Upper lobe of right lung (tissue), 1 donor: ENCODE measurements around the gene RASSF5. TPM values are rescaled to one million over a fixed set of nuclear protein-coding genes. Genes with fewer than 3 reads are reported as not detected.
A peak's percentile ranks its signal among the peaks of the same experiment; 100 is the strongest.

Experiments used
- ATAC-seq: fragments of 200-7000 bp; cut with Tn5 transposase; one replicate; pipeline ENCODE4 v1.9.1; 2020; ENCODE audit warnings: mild to moderate bottlenecking, moderate library complexity
- DNase-seq: peaks from one replicate; pipeline ENCODE4 v3.0.0-alpha.2; 2020
- H3K27ac ChIP-seq: fragments of 200-600 bp; one replicate; pipeline ENCODE4 v1.8.0; 2022
- H3K27me3 ChIP-seq: fragments of 200-600 bp; one replicate; pipeline ENCODE4 v1.8.0; 2022; ENCODE audit warnings: mild to moderate bottlenecking
- H3K36me3 ChIP-seq: fragments of 200-600 bp; one replicate; pipeline ENCODE4 v1.8.0; 2022
- H3K4me1 ChIP-seq: fragments of 200-600 bp; one replicate; pipeline ENCODE4 v1.8.0; 2022
- H3K4me3 ChIP-seq: fragments of 200-600 bp; one replicate; pipeline ENCODE4 v1.8.0; 2022; ENCODE audit warnings: mild to moderate bottlenecking
- H3K9me3 ChIP-seq: fragments of 200-600 bp; one replicate; pipeline ENCODE4 v1.8.0; 2022
- intact Hi-C: fragments of 100-400 bp; cut with DNase I; formaldehyde crosslinking; loops from one replicate; pipeline ENCODE4 v1.11.0; 2022
- total RNA-seq: library from RNA; stranded (reverse); fragmentation: NEBNext Ultra II Directional; extraction: Animal tissue kit (Norgen Biotek cat#: 25700); gene quantifications from one replicate; pipeline ENCODE4 v1.2.1, GENCODE V29; 2021
- TF ChIP-seq, protein P1 (sequence below): fragments of 200-600 bp; IDR thresholded peaks from one replicate; pipeline ENCODE4 v1.8.0; 2022; ENCODE audit warnings: antibody characterized with exemption
- donor health status: DM: no; HTN: yes; CAD: no; lungs with severe emphysema.

Gene RASSF5
- total RNA-seq, 1 donor from 2014 or later, result 37.6 TPM

DNA sequence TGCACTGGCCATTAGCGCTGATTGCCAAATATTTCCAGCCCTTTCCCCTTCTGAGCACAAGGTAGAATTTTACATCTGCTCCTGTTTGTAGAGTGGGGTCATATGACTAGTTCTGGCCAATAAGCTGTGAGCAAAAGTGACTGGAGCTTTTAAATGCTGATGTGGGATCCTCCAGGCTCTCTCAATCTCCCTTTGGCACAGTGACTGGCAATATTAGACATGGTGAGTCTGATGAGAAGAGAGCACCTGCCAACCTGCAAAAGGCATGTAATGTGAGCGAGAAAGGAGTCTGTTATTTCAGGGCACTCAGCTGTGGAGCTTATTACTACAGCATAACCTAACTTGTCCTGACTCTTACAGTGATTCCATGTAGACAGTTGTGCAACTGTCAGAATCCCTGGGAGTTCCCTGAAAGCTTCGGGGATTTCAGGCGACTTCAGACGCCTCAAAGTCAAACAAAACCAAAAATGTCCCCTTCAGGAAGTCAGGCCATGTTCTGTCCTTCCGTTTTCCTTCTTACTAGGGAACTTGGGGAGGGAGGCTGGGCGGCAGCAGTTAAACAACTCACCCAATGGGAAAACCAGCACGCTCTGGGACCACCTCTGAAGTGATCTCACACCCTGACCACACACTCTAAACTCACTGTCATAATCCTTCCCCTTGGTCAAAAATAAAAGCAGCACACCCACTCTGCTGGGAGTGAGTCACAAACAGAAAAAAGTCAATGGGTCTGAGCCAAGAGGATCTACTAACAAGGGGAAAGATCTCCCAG, 3.6 kb upstream of the RASSF5 start:
- Histone ChIP-seq H3K36me3 (no peaks in the 10 kb centered on the region), H3K4me1 (peaks cover 54% of the 10 kb centered on the region), H3K27ac (peak overlapping the region; percentile 24), H3K27me3 (no peaks in the 10 kb centered on the region), H3K9me3 (no peaks in the 10 kb centered on the region), H3K4me3 (no peak overlapping the region)
- no peak for DNase-seq
- TF ChIP-seq, protein P1, sequence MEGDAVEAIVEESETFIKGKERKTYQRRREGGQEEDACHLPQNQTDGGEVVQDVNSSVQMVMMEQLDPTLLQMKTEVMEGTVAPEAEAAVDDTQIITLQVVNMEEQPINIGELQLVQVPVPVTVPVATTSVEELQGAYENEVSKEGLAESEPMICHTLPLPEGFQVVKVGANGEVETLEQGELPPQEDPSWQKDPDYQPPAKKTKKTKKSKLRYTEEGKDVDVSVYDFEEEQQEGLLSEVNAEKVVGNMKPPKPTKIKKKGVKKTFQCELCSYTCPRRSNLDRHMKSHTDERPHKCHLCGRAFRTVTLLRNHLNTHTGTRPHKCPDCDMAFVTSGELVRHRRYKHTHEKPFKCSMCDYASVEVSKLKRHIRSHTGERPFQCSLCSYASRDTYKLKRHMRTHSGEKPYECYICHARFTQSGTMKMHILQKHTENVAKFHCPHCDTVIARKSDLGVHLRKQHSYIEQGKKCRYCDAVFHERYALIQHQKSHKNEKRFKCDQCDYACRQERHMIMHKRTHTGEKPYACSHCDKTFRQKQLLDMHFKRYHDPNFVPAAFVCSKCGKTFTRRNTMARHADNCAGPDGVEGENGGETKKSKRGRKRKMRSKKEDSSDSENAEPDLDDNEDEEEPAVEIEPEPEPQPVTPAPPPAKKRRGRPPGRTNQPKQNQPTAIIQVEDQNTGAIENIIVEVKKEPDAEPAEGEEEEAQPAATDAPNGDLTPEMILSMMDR, result no peak
- intact Hi-C loops, result no loop called here
- peak; percentile 63 for ATAC-seq

DNA sequence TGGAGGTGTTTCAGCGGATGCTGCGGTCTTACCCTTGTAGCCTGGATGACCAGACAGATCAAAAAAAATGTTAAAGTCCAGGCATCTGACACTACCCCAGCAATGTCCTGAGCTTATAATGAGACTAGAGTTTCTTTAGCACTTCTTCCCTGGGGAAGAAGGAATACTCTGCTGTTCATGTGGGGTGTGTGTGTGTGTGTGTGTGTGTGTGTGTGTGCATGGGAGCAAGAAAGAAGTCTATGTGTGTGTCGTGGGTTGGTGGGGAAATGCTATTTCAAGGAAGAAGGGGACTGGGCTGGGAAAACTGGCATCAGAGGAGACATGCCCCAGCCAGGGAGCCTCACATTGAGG, 3.0 kb upstream of the RASSF5 start:
- Histone ChIP-seq H3K4me3 (no peak overlapping the region), H3K9me3 (no peaks in the 10 kb centered on the region), H3K27me3 (no peaks in the 10 kb centered on the region), H3K27ac (no peak overlapping the region), H3K36me3 (no peaks in the 10 kb centered on the region), H3K4me1 (peaks cover 58% of the 10 kb centered on the region)
- TF ChIP-seq, protein P1, result no peak
- ATAC-seq (no peak), DNase-seq (no peak)
- intact Hi-C loops, result no loop called here

DNA sequence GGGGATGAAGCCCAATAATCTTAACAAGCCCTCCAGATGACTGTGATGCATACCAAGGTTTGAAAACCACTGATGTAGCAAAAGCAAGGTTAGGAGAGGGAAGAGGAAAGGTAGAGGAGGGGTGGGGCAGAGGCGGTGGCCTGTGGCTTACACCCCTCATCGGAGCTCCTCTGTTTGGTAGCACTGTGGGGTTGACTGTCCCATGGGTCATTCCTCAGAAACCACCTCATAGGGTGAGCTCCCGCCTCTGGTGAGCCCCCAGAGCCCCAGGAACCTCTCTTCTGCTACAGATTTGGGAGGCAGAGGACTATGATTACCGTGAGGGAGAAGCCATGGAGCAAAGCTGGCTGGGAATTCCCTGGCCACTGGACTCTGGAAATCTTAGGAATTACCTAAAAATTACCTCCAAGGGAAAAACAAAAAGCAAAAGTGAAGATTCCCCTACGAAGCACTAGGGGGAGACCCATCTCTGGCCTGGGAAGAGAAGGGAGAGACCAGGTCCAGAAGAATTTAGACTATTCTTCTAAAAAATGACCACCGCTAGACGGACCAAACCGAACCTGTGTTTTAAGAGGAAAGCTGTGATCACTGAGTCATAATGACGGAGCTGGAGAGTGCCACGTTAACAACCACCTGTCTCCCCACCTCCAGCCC, 1.5 kb upstream of the RASSF5 start:
- no peaks in the 10 kb centered on the region for H3K36me3 ChIP-seq
- ATAC-seq, result no peak
- H3K27me3 ChIP-seq, result no peaks in the 10 kb centered on the region
- TF ChIP-seq, protein P1, result peak; percentile 47
- no peak overlapping the region for H3K4me3 ChIP-seq
- intact Hi-C loops, result no loop called here
- DNase-seq, result peak; percentile 29
- H3K27ac ChIP-seq, result no peak overlapping the region
- H3K9me3 ChIP-seq, result no peaks in the 10 kb centered on the region
- peaks cover 58% of the 10 kb centered on the region for H3K4me1 ChIP-seq

DNA sequence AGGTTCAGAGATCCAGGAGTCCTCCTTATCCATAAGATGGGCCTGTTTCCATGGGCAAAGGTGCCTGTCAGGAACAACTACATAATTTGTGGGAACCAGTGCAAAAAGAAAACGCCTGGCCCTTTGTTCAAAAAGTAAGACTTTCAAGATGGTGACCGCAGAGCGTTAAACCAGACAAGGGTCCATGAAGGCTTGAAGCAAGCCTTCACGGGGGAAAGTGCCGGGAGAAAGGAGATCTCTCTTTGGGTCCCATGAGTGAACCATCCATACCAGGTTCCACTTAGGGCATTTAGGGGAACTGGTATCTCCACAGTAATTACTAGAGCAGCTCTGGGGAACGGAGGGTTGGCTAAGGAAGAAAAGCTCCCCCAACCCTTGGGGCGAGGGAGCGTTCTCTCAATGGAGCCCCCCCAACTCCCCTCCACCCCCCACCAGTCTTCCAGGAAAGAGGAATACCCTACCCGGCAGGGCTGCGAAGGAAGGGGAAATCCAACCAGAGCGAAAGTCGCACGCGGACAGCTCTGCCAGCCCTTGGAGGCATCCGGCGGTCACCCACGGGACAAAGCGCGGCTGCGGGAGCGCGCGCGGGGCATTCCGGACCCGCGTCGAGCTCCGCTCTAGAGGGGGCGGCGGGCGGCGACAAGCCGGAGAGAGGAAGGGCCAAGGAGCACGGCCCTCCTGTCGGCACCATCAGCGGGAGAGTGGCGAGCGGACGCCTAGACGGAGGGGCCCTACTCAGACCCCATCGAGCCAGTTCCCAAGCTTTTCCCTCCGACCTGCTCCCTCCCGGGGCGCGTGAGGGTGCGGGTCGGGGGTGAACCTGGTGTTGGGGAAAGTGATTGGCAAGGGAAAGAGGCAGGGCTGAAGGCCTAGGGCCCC, 687 bp upstream of the RASSF5 start:
- no peak overlapping the region for H3K27ac ChIP-seq

More for the DNA sequence above, 687 bp upstream of the RASSF5 start:
- no peaks in the 10 kb centered on the region for H3K36me3 ChIP-seq
- TF ChIP-seq, protein P1, result no peak
- H3K27me3 ChIP-seq, result no peaks in the 10 kb centered on the region
- H3K9me3 ChIP-seq, result no peaks in the 10 kb centered on the region
- H3K4me3 ChIP-seq, result peak overlapping the region; percentile 63
- peaks cover 58% of the 10 kb centered on the region for H3K4me1 ChIP-seq
- ATAC-seq (peak; percentile 12), DNase-seq (peak; percentile 73)
- intact Hi-C loops, result no loop called here
